ENCODE measurements around the gene DYSF. TPM values are rescaled to one million over a fixed set of nuclear protein-coding genes. Genes with fewer than 3 reads are reported as not detected.

The DYSF gene
- total RNA-seq, 1 experiment from 2014 or later: 5.5 TPM

DNA sequence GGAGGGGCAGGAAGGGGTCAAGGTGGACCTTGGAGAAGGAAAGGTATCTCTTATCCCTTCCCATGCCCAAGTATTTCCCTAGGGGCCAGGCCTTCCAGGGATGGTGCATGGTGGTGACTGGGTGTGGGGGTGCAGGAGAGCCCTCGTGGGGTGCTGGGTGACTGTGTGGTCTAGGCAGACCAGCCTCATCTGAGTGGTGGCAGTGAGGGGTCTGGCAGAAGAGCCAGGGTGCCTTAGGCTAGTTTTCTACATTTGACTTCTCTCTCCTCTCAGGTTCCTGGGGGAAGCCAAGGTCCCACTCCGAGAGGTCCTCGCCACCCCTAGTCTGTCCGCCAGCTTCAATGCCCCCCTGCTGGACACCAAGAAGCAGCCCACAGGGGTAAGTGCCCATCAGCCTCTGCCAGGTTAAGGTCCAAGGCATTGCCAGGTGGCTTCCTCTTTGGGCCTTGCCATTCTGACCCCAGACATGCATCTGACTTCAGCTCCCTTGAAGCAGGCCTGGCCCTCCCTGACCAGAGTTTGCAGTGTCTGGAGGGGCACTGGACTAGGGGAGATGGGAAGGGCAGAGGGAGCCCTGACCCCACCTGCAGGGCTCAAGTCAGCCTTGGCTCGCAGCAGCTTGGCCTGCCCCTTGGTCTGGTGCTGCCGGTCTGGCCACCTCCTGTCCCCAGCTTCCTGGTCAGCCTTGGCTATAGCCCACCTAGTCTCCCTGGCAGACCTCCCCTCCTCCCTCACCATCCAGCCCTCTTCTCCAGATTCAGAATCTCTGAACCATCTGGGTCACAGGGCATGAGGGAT is 49.8 kb downstream of the DYSF start:
- Histone ChIP-seq H3K23me2 (ENCODE audit: insufficient read length, low read depth, low read length, poor library complexity, severe bottlenecking) (no peaks in the 10 kb centered on the region), H2BK15ac (ENCODE audit: low read depth, low read length) (no peak overlapping the region), H2BK12ac (ENCODE audit: insufficient read length, low read depth, low read length) (no peak overlapping the region), H3T11ph (ENCODE audit: low read length) (no peak overlapping the region), H4K20me1 (ENCODE audit: control insufficient read depth, insufficient read depth, insufficient read length) (no peaks in the 10 kb centered on the region), H3K79me2 (ENCODE audit: insufficient read depth, low read length) (no peaks in the 10 kb centered on the region), H2AFZ (ENCODE audit: low read length) (no peak overlapping the region), H3K56ac (ENCODE audit: insufficient read length, low read depth, low read length) (no peak overlapping the region), H2BK120ac (ENCODE audit: low read depth, low read length, poor library complexity, severe bottlenecking) (no peak overlapping the region), H2AK5ac (ENCODE audit: insufficient read length, low read length) (no peak overlapping the region), H3K14ac (ENCODE audit: insufficient read depth, low read length) (peak overlapping the region; percentile 19; the same call in 1 of the 2 replicates), H3K23ac (ENCODE audit: insufficient read length, low read depth, low read length) (no peak overlapping the region), H3K27me3 (ENCODE audit: insufficient read depth, low read length) (no peaks in the 10 kb centered on the region), H3K18ac (ENCODE audit: insufficient read length, low read depth, low read length) (no peak overlapping the region), H4K8ac (replicated peaks; ENCODE audit: insufficient read length, low read depth, low read length) (no peak overlapping the region), H3K9me3 (ENCODE audit: control insufficient read depth, low read depth, low read length) (no peaks in the 10 kb centered on the region), H2BK20ac (ENCODE audit: low read depth, low read length, poor library complexity, severe bottlenecking) (no peak overlapping the region), H3K27ac (ENCODE audit: insufficient read length, low read depth, low read length) (no peak overlapping the region), H3K79me1 (ENCODE audit: insufficient read depth, low read depth, low read length, poor library complexity, severe bottlenecking) (no peaks in the 10 kb centered on the region), H3K4me1 (ENCODE audit: insufficient read depth, low read length) (peaks cover 6% of the 10 kb centered on the region; the same call in 1 of the 2 replicates), H3K9ac (ENCODE audit: extremely low read depth, insufficient read length, low read length) (no peak overlapping the region), H3K4me2 (ENCODE audit: insufficient read depth, insufficient read length, low read length) (no peak overlapping the region), H3K4ac (ENCODE audit: low read depth, low read length) (no peak overlapping the region), H4K5ac (ENCODE audit: insufficient read length, low read depth, low read length) (no peak overlapping the region), H4K91ac (ENCODE audit: insufficient read length, low read depth, low read length) (no peak overlapping the region), H2BK5ac (ENCODE audit: insufficient read length, low read length) (no peak overlapping the region)
- Mint-ChIP-seq H3K36me3 (ENCODE audit: insufficient read depth in 1 of 3, low read depth in 3 of 3) (no peaks in the 10 kb centered on the region), H3K9me3 (no peaks in the 10 kb centered on the region), H3K27me3 (ENCODE audit: low read depth) (no peaks in the 10 kb centered on the region), H3K27ac (no peak overlapping the region; a peak in 2 of 7 replicates), H3K4me1 (peaks cover 8 to 12% of the 10 kb centered on the region in 2 experiments), H3K4me3 (no peak overlapping the region)
- no CpG with 5 or more reads among the region's 6 CpGs for WGBS (ENCODE audit: extremely low coverage, insufficient read length, low lambda C conversion rate)
- no peak for DNase-seq
- TF ChIP-seq, protein P1, sequence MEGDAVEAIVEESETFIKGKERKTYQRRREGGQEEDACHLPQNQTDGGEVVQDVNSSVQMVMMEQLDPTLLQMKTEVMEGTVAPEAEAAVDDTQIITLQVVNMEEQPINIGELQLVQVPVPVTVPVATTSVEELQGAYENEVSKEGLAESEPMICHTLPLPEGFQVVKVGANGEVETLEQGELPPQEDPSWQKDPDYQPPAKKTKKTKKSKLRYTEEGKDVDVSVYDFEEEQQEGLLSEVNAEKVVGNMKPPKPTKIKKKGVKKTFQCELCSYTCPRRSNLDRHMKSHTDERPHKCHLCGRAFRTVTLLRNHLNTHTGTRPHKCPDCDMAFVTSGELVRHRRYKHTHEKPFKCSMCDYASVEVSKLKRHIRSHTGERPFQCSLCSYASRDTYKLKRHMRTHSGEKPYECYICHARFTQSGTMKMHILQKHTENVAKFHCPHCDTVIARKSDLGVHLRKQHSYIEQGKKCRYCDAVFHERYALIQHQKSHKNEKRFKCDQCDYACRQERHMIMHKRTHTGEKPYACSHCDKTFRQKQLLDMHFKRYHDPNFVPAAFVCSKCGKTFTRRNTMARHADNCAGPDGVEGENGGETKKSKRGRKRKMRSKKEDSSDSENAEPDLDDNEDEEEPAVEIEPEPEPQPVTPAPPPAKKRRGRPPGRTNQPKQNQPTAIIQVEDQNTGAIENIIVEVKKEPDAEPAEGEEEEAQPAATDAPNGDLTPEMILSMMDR (conservative IDR thresholded peaks at IDR 0.05): no peak

All from H9 (cell line).